Measurements from ENCODE around the gene TMC7. TPM values are rescaled to one million over a fixed set of nuclear protein-coding genes. Genes with fewer than 3 reads are reported as not detected.
"Not testable (repeated sequence)": the region's sequence is repeated elsewhere in the genome, so short reads cannot be mapped to it uniquely, and the experiment has no call there.

TMC7 gene
- total RNA-seq, 1 donor from 2014 or later, result not detected

DNA sequence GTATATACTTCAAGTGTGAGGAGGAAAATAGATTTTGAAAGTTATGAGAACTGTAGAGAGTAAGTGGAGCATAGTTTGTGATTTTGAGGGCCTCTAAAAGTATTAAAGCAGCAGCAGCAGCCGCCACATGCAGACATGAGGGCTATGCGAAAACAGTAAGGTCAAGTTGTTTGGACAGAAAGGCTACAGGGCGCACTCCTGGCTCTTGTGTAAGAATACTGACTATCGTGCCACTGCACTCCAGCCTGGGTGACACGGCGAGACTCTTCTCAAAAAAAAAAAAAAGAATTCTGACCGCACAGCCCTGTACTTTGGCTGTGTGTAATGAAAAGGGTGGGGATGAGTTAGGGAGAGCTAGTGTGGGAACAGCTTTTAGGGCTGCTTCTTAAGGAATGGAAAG is 10.4 kb downstream of the TMC7 start:
- intact Hi-C loops (cut with micrococcal nuclease); H3K4me1 Mint-ChIP-seq (ENCODE audit: low read depth); H3K9me3 Mint-ChIP-seq; H3K27ac Mint-ChIP-seq; H3K27me3 Mint-ChIP-seq (ENCODE audit: low read depth); H3K36me3 Mint-ChIP-seq (ENCODE audit: low read depth); DNase-seq (ENCODE audit: low spot score); H3K4me3 Mint-ChIP-seq (ENCODE audit: low read depth): not testable (repeated sequence)

- DNase-seq (ENCODE audit: low spot score); H3K27ac Mint-ChIP-seq; H3K4me1 Mint-ChIP-seq (ENCODE audit: low read depth); H3K9me3 Mint-ChIP-seq; intact Hi-C loops (cut with micrococcal nuclease); H3K36me3 Mint-ChIP-seq (ENCODE audit: low read depth); H3K27me3 Mint-ChIP-seq (ENCODE audit: low read depth); H3K4me3 Mint-ChIP-seq (ENCODE audit: low read depth): not testable (repeated sequence)
Observed at GRCh38 chr16:18995406-18995805, 11.7 kb downstream of the TMC7 start.

- H3K9me3 Mint-ChIP-seq; H3K27me3 Mint-ChIP-seq (ENCODE audit: low read depth); H3K36me3 Mint-ChIP-seq (ENCODE audit: low read depth); intact Hi-C loops (cut with micrococcal nuclease); H3K4me1 Mint-ChIP-seq (ENCODE audit: low read depth); H3K4me3 Mint-ChIP-seq (ENCODE audit: low read depth); DNase-seq (ENCODE audit: low spot score); H3K27ac Mint-ChIP-seq: not testable (repeated sequence)
Observed at GRCh38 chr16:18996536-18996935, 12.8 kb downstream of the TMC7 start.

DNA sequence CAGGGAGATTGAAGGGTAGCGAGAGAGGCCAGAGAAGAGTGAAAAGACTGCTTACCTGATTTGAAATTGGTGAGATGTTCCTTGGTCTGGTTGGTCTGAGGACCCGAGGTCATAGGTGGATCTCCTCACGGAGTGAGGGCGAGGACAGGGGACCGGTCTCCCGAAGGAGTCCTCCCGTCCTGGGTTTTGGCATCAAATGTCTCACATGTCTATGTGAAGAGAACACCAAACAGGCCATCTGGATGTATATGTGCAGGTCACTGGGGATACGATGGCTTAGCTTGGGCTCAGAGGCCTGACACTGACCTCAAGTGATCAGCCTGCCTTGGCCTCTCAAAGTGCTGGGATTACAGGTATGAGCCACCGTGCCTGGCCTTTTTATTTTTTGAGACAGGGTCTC is 13.3 kb downstream of the TMC7 start:
- intact Hi-C loops (cut with micrococcal nuclease); H3K36me3 Mint-ChIP-seq (ENCODE audit: low read depth); H3K9me3 Mint-ChIP-seq; H3K4me3 Mint-ChIP-seq (ENCODE audit: low read depth); H3K27ac Mint-ChIP-seq; H3K4me1 Mint-ChIP-seq (ENCODE audit: low read depth); H3K27me3 Mint-ChIP-seq (ENCODE audit: low read depth); DNase-seq (ENCODE audit: low spot score): not testable (repeated sequence)

- no peaks in the 10 kb centered on the region for H3K36me3 Mint-ChIP-seq (ENCODE audit: low read depth)
- no peaks in the 10 kb centered on the region for H3K4me1 Mint-ChIP-seq (ENCODE audit: low read depth)
- intact Hi-C loops (cut with micrococcal nuclease), result no loop called here
- peaks cover 2% of the 10 kb centered on the region for H3K27me3 Mint-ChIP-seq (ENCODE audit: low read depth)
- no peak for DNase-seq (ENCODE audit: low spot score)
- H3K4me3 Mint-ChIP-seq (ENCODE audit: low read depth), result no peak overlapping the region
- no peaks in the 10 kb centered on the region for H3K9me3 Mint-ChIP-seq
- no peak overlapping the region for H3K27ac Mint-ChIP-seq
Observed at GRCh38 chr16:18999045-18999393, 15.3 kb downstream of the TMC7 start.

- DNase-seq (ENCODE audit: low spot score), result no peak
- no peaks in the 10 kb centered on the region for H3K4me1 Mint-ChIP-seq (ENCODE audit: low read depth)
- H3K9me3 Mint-ChIP-seq, result no peaks in the 10 kb centered on the region
- intact Hi-C loops (cut with micrococcal nuclease), result no loop called here
- no peak overlapping the region for H3K4me3 Mint-ChIP-seq (ENCODE audit: low read depth)
- no peak overlapping the region for H3K27ac Mint-ChIP-seq
- H3K36me3 Mint-ChIP-seq (ENCODE audit: low read depth), result no peaks in the 10 kb centered on the region
- peaks cover 2% of the 10 kb centered on the region for H3K27me3 Mint-ChIP-seq (ENCODE audit: low read depth)
Observed at GRCh38 chr16:19001788-19002187, 18.1 kb downstream of the TMC7 start.

DNA sequence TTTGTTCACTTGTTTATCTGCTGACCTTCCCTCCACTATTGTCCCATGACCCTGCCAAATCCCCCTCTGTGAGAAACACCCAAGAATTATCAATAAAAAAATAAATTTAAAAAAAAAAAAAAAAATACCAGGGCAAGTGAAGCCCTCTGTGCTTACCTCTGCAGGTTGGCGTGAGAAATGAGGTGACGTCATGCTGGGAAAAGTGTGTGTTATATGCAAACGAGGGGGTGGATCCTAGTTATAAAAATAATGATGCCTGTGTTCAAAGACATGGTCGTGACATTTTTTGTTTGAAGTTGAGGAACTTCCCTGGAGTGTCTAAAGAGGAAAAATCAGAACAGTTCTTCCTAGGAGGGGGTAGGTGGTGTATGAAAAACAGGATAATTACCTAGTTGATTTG is 20.2 kb downstream of the TMC7 start:
- Mint-ChIP-seq H3K27ac (no peak overlapping the region), H3K9me3 (no peaks in the 10 kb centered on the region), H3K27me3 (ENCODE audit: low read depth) (peaks cover 2% of the 10 kb centered on the region), H3K4me1 (ENCODE audit: low read depth) (no peaks in the 10 kb centered on the region), H3K4me3 (ENCODE audit: low read depth) (no peak overlapping the region), H3K36me3 (ENCODE audit: low read depth) (no peaks in the 10 kb centered on the region)
- DNase-seq (ENCODE audit: low spot score), result no peak
- intact Hi-C loops (cut with micrococcal nuclease), result no loop called here

DNA sequence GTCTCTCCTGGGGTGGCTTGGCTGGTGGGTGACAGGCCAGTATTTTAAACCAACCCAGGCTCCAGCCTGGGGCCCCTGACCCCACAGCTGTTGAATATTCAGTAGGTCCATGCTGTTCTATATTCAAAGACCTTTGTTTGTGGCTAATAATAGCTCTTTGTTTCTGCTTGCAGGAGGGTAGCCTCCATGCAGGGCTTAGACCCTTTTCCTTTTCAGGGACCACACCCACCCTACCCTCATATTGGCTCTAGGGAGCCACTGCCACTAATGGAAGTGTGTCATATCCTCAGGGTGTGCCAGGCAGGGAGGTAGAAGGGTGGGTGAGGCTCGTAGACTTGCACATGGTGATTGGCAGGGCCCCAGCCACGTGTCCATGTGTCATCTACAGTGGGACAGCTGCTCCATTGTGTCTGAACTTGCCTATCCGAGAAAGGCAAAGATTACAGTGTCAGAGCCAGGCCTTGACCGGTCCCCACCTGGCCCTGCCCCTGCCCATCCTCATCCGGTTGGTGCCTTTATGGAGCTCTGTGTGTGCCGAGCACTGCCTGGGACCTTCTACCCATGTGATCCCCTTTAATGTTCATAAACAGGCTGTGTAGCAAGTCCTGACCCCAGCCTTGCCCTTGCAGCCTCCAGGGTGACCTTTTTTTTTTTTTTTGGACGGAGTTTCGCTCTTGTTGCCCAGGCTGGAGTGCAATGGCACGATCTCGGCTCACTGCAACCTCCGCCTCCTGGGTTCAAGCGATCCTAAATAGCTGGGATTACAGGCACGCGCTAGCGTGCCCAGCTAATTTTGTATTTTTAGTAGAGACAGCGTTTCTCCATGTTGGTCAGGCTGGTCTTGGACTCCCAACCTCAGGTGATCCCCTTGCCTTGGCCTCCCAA is 22.1 kb downstream of the TMC7 start:
- Mint-ChIP-seq H3K4me3 (ENCODE audit: low read depth) (no peak overlapping the region), H3K27ac (no peak overlapping the region), H3K9me3 (no peaks in the 10 kb centered on the region), H3K36me3 (ENCODE audit: low read depth) (no peaks in the 10 kb centered on the region), H3K4me1 (ENCODE audit: low read depth) (no peaks in the 10 kb centered on the region), H3K27me3 (ENCODE audit: low read depth) (no peaks in the 10 kb centered on the region)
- DNase-seq (ENCODE audit: low spot score), result no peak
- intact Hi-C loops (cut with micrococcal nuclease), result no loop called here

DNA sequence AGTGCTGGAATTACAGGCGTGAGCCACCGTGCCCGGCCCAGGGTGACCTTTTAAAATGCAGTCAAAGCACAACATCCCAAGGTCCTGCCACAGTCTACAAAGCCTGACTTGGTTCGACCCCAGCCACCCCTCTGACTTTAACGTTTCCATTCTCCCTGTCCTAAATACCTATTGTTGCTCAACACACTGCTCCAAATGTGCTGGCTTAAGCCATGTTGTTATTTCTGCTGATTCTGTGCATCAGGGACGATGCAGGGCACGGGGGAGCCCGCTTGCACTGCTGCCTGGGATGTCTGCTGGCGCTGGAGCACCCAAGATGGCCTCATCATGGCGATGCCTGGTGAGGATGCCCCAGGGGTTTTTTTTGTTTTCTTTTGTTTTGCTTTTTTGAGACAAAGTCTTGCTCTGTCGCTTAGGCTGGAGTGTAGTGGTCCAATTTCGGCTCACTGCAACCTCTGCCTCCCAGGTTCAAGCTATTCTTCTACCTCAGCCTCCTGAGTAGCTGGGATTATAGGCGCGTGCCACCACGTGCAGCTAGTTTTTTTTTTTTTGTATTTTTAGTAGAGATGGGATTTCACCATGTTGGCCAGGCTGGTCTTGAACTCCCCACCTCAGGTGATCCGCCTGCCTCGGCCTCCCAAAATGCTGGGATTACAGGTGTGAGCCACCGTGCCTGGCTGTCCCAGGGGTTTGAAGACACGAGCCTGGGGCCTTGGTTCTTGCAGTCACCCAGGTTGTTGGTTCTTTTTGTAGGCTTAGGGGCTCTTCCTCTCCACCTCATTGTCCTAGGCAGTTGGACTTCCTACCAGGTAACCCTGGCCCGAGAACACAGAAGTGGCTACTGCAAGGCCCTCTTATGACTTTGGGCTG is 22.9 kb downstream of the TMC7 start:
- Mint-ChIP-seq H3K27ac (no peak overlapping the region), H3K27me3 (ENCODE audit: low read depth) (no peaks in the 10 kb centered on the region), H3K9me3 (no peaks in the 10 kb centered on the region), H3K36me3 (ENCODE audit: low read depth) (no peaks in the 10 kb centered on the region), H3K4me1 (ENCODE audit: low read depth) (no peaks in the 10 kb centered on the region), H3K4me3 (ENCODE audit: low read depth) (no peak overlapping the region)
- intact Hi-C loops (cut with micrococcal nuclease), result no loop called here
- no peak for DNase-seq (ENCODE audit: low spot score)

DNA sequence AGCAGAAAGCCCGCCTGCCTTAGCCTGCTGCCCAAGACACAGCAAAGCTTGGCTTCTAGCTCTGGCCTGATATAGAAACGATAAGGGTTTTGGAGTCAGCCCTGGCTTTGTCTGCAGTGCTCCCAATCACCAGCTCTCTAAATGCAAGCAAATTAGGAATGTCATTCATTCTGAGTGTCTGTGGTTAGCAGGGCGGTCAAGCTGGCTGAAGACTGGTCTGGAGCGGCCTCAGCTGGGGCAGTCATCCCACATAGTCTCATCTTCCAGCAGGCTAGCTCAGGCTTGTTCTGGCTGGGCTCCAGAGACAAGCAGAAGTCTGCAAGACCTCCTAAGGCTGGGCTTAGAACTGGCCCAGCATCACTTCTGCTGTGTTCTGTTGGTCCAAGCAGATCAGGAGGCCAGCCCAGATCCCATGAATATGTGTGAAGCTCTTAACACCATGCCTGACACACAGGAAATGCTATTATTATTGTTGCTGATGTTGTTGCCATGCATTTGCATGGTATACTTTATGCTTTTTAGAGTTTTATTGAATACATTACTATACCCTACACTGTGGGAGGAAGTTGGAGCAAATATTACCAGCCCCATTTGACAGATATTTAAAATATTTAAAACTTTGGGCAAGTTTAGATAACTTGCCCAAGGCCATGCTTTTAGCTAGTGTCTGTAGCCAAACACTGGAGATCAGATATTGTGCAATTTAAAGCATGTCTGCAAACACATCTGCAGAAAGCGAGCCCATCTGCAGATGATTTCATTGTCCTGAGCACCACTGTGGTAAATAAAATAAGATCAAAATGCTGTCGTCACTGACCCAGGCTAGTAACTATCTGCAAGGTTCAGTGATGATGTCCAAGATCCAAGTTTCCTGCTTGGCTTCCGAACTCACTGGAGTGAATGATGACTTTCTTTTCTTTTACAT is 24.8 kb downstream of the TMC7 start:
- no peaks in the 10 kb centered on the region for H3K27me3 Mint-ChIP-seq (ENCODE audit: low read depth)
- H3K4me3 Mint-ChIP-seq (ENCODE audit: low read depth), result no peak overlapping the region
- no peak for DNase-seq (ENCODE audit: low spot score)
- H3K4me1 Mint-ChIP-seq (ENCODE audit: low read depth), result no peaks in the 10 kb centered on the region
- H3K27ac Mint-ChIP-seq, result no peak overlapping the region
- H3K36me3 Mint-ChIP-seq (ENCODE audit: low read depth), result no peaks in the 10 kb centered on the region
- no peaks in the 10 kb centered on the region for H3K9me3 Mint-ChIP-seq
- intact Hi-C loops (cut with micrococcal nuclease), result no loop called here

GRCh38 chr16:19011169-19011731 is 27.5 kb downstream of the TMC7 start:
- intact Hi-C loops (cut with micrococcal nuclease), result no loop called here
- no peaks in the 10 kb centered on the region for H3K4me1 Mint-ChIP-seq (ENCODE audit: low read depth)
- H3K27me3 Mint-ChIP-seq (ENCODE audit: low read depth), result no peaks in the 10 kb centered on the region
- DNase-seq (ENCODE audit: low spot score), result no peak
- H3K9me3 Mint-ChIP-seq, result no peaks in the 10 kb centered on the region
- no peaks in the 10 kb centered on the region for H3K36me3 Mint-ChIP-seq (ENCODE audit: low read depth)
- no peak overlapping the region for H3K27ac Mint-ChIP-seq
- no peak overlapping the region for H3K4me3 Mint-ChIP-seq (ENCODE audit: low read depth)

GRCh38 chr16:19014461-19014860 is 30.7 kb downstream of the TMC7 start:
- Mint-ChIP-seq H3K4me3 (ENCODE audit: low read depth) (no peak overlapping the region), H3K36me3 (ENCODE audit: low read depth) (no peaks in the 10 kb centered on the region), H3K27ac (no peak overlapping the region), H3K27me3 (ENCODE audit: low read depth) (no peaks in the 10 kb centered on the region), H3K4me1 (ENCODE audit: low read depth) (no peaks in the 10 kb centered on the region), H3K9me3 (no peaks in the 10 kb centered on the region)
- intact Hi-C loops (cut with micrococcal nuclease), result no loop called here
- no peak for DNase-seq (ENCODE audit: low spot score)
